ENCODE results near the gene CST9L.

GRCh38 chr20:23541776-23542175 is 26.5 kb downstream of the CST9L start:
- TF ChIP-seq GATA3 (IDR thresholded peaks at IDR 0.05; ENCODE audit: low read depth, low read length) (no peak), GATA2 (IDR thresholded peaks at IDR 0.05; ENCODE audit: low read depth, low read length) (no peak)
